PC-9 (cell line): Measurements from ENCODE around the gene ASB15.

Experiments
- EZH2 ChIP-seq: fragments of 200-600 bp; sonication (generic); IDR thresholded peaks from 2 replicates; pipeline ENCODE4 v1.8.0; 2017; ENCODE audit warnings: antibody characterized with exemption, low read depth
- TF ChIP-seq, protein P1 (sequence below): fragments of 200-600 bp; sonication (generic); conservative IDR thresholded peaks from 2 replicates; pipeline ENCODE4 v1.6.1; 2017; ENCODE audit warnings: mixed run types, antibody characterized with exemption, mild to moderate bottlenecking, moderate library complexity

DNA sequence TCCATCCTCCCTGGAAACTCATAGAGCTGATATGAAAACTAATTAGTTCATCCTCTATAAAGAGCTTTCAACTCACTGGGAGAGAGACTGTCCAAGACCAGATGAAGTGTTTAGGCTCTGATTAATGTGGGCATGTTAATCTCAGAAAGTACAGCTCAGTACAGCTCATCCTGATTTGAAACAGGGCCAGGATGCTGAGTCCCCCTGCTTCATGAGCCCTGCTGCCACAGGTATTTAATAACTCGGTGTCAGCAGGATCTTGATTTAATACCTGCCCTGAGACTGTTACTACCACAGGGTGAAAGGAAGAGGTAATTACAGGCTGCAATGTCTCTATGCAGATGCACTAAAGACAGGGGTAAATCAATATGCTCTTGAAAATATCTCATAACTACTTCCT lies 64.9 kb downstream of the ASB15 start:
- TF ChIP-seq, protein P1, sequence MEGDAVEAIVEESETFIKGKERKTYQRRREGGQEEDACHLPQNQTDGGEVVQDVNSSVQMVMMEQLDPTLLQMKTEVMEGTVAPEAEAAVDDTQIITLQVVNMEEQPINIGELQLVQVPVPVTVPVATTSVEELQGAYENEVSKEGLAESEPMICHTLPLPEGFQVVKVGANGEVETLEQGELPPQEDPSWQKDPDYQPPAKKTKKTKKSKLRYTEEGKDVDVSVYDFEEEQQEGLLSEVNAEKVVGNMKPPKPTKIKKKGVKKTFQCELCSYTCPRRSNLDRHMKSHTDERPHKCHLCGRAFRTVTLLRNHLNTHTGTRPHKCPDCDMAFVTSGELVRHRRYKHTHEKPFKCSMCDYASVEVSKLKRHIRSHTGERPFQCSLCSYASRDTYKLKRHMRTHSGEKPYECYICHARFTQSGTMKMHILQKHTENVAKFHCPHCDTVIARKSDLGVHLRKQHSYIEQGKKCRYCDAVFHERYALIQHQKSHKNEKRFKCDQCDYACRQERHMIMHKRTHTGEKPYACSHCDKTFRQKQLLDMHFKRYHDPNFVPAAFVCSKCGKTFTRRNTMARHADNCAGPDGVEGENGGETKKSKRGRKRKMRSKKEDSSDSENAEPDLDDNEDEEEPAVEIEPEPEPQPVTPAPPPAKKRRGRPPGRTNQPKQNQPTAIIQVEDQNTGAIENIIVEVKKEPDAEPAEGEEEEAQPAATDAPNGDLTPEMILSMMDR, result no peak
- no peak for TF ChIP-seq EZH2
